GM19035 (cell line): ENCODE measurements around the gene MBP.

ENCODE experiments used
- ATAC-seq: cut with Tn5 transposase; IDR thresholded peaks from one replicate; pipeline ENCODE4 v1.9.1; 2021; ENCODE audit not compliant: unreplicated experiment

Gene MBP

DNA sequence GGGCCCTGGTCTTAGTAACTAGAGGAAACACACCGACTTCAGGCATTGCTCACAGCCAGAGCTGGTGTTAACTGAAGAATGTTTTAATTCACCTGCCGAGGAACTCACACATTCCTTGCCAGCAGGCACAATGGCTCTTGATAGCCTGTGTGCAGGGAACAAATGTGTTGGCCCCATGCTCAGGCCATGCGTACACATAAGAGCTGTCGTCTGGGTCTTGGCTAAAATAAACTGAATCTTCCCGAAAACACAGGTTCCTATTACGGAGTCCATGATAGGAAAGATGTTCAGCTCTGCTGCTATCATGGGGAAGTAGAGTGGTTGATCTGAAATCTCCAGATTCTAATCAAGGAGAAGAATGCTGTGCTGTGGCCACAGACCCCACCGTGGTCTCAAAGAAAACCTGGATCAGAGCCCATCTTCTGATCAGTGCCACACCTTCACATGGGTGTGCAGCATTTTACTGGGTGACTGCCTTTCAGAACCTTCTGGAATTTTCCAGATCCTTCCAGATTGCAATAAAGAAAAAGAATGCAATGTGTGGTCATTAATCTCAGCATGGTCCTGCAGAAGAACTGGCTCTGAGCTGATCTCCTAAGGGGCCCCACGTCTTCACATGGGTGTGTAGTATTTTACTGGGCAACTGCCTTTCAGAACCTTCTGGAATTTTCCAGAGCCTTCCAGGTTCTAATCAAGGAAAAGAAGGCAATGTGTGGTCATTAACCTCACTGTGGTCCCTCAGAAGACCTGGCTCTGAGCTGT, 17.2 kb downstream of the MBP start:
- peak; percentile 11 for ATAC-seq

DNA sequence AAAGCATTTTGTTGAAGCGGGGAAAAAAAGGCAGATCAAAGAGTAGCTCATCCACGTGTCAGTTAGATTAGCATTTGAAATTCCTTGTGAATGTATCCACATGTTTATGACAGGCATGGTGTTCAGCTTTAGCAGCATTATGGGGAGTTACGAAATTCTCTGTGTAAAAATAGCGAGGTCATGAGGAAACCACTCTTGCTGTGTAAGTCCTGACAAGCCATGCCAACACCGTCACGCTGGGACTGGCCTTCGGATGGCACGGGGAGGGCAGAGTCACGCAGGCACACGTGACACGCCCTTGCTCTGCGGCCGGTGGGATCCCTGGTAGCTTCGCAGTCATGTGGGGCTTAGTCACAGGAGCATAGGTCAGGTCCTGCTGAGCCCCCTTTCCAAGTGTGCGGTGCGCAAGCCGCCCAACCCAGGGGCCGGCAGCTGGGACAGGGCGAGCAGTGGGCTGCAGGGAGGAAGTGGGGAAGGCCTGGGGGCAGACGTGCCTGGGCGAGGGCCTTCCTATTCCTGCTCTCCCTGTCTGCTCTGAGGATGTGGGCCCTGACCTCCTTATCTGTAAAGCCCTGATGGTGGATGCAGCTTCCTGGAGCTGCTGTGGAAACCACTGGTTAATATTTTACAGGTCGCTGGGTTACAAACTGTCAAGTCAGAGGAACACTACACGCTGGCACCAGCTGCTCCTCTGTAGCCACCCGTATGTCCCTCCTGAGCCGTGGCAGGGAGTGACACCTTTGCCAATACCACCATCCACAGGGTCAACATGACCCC, 18.0 kb downstream of the MBP start:
- peak; percentile 56 for ATAC-seq

DNA sequence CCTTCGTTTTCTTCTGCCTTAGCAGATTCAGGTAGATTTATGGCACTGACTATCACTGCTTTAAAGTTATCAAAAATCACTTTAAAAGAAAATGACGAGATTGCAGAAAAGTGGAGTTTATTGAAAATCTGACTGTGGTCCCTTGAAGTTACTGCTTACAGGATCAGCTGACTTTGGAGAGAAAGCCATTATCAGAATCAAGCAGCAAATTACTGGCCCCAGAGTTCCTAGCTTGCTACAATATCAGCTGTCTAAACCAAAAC, 18.5 kb downstream of the MBP start:
- ATAC-seq = no peak

DNA sequence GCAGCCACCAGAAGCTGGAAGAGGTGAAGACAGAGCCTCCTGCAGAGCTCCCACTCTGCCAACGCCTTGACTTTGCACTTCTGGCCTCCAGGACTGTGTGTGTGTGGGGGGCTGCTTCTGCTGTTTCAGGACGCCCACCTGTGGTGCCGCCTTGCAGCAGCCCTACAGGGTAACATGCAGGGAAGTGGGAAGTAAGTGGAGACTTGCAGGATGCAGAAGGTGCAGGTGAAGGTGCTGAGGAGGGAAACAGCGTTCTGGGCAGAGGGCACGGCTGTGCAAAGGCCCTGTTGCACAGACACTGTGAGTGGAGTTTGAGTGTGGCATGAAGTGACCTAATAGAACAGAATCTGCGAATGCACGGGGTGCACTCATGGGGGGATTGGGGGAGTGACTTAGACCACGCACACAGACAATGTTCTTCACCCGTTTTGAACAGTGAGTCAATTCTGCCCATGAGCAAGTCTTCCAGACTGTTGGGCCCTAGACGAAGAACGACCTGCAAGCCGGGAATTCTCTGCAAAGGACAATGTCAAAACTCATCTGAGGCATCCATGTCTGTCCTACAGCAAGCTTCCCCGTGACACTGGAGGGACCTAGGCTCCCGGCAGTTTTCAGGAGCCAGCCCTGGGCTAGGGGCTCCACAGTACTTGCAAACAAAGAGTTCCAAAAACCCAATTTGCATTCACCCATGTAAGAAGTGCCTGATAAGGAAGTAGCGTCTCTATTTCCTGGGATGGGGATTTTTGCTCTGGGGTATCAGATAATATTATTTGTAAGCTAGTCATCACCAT, 19.0 kb downstream of the MBP start:
- ATAC-seq = no peak

DNA sequence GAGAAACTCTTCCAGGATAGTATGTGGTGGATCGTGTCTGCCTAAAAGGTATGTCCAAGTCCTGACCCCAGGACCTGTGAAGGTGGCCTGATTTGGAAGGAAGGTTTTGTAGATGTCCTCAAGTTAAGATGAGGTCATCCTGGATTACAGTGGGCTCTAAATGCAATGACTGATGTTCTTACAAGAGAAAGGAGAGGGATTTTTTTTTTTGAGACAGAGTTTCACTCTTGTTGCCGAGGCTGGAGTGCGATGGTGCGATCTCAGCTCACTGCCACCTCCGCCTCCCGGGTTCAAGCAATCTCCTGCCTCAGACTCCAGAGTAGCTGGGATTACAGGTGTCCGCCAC, 19.9 kb downstream of the MBP start:
- ATAC-seq = no peak

DNA sequence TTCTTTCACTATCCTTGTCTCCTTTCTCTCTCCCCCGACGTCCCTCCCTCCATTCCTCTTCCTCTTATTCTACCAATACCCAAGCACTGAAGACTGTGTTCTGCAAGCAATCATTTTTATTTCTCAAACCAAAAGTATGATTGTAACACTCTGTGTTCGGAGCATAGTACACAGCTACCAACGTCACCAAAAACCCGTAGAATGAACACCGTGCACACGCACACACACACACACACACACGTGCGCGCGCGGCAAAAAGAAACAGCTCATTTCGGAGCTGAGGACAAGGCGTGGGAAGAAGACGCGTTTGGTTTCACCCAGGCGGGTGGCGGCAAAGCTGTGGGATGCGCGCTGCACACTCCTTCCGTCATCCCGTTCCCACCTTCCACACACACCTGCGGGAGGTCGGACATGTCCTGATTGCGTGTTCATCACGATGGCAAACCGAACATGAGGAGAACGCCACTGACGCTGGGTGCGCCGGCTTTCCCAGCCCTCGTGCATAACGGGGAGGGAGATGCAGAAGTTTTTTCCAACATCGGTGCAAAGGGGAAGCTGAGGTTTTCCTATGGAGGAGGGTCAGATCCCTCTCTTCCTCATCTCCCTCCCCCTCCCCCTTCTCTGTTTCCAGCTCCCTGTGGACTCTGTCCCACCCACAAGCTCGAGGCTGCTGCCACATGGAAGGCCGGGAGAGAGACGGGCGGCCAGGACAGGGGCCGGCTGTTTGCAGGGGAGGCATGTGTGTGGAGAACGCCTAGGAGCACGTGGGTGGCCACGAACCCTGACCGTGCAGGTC, 20.4 kb downstream of the MBP start:
- no peak for ATAC-seq

DNA sequence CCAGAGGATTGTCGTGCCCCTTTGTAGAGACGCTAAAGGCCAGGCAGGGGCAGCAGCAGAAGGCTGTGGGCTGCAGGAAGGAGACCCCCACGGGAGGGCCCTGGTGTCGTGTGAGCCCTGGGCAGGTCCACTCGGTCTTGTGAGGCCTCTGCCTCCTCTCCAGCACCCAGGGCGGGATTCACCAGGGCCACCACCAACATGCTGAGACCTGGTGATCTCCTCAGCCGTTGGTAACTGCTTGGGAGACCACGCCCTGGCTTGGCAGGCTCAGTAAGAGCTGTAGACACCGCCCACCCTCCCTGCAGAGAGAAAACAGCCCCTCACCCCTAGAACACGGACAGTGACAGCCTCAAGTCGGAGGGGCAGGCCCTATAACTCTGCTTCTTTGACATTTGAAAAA, 21.1 kb downstream of the MBP start:
- ATAC-seq = no peak

DNA sequence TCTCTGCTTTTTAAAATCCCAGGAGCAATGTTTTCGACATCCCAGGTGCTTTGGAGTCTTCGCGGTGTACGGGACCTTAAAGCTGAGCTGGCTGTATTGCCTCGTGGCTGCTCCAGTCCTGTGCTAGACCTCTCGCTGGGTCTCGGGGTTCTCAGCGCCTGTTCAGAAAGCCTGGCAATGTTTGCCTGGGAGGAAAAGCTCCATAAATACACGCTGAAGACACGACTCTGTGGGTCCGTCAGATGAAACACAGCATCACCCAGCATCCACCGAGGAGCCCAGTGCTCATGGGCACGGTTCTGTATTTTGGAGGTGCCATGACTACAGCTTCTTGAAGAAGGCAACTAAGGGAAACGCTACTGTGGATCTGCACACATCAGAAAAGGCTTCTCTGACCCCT, 21.6 kb downstream of the MBP start:
- no peak for ATAC-seq

DNA sequence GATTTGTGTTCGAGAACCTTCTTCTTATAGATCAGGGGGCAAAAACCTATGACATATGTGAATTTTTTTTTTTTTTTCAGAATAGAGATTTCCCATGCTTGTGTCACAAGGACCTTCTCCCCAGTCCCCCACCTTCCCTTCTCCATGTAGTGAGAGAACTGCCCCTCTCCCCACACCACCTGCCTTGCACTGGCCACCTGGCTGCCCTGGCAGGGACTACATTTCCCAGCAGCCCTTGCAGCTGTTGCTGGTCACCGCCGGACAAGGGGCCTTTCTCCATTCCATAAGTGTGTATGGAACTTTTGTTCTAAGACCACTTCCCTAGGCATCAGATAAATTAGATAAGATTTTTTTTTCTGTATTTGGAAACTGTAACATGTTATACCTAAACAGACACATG, 22.2 kb downstream of the MBP start:
- ATAC-seq = no peak

DNA sequence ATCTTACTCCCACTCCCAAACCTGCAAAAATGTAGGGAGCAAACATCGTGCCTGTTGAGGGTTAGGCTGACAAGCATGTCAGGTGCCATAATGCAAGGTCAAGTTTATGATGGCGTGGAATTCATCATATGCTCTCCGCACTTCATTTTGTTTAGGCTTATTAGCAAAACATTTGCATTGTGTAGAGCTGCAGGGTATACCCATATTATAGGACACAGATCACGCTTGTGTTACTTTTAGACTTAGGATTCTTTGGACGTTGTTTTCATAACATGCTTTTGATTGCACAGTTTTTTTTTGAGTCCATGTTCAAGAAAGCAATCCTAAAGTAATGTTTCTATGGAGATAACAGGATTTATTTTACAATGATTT, 22.9 kb downstream of the MBP start:
- ATAC-seq = no peak

DNA sequence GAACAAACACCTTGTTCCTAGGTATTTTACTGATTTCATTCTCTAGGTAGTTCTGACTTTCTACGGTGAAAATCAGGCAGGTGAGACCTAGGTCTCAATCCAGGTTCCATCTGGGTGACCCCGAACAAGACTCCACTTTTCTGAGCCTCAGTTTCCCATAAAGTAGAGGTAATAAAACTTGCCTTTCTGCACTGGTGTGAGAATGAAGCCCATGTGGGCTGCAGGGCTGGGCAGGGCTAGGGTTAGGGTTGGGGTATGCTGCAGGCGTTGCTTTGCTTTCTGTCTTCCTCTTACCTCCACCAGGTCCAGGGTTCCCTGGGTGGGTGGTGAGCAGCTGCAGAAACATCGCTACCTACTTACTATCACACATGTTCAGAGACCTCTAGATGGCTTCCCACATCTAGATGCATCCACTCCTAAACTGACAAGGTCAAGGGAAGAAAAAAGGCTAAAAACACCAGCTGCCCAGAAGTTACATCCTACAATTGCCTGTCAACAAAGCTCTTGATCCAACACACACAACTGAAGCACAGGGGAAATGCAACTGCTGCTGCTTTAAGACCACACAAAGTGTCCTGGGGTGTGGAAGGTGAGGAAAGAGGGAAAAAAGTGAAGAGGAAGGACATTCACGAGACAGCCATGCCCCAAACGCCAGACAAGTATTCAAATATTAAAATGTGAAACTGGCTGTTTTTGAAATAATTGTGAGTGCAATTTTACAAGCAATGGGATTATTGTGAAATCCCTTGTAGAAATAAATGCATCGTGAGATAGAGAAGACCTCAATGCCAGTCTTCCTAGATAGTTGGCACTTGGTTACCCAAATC, 23.5 kb downstream of the MBP start:
- ATAC-seq = no peak

DNA sequence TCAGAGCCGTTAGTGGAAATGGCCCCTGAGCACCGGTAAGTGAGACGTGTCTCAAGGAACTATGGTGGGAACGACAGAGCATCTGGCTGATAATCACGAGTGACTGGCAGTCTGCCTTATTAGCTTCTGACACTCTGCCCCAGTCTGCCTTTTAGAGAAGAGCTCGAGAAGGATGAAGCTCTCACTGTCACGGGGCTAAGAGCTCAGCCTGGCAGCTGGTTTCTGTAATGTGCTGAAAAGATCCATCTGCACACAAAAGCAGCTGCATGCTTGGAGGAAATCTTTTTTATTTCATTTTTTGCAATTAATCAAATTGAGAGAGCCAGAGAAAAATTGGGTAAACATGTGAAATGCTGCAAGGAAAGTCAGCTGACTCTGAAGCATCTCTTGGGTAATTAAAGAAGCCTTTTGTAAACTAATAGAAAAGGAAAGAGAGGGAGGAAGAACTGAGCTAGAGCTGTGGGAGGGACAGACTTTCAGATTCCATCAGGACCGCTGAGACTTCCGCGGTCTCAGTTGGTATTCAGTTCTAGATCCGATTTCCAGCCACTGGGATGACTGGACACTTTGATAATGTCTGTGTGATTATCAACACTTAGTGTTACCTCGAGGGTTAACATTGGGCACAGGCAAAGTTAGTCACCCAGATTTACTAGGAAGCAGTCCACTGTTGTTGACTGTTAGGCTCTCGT, 24.4 kb downstream of the MBP start:
- ATAC-seq = peak; percentile 53

DNA sequence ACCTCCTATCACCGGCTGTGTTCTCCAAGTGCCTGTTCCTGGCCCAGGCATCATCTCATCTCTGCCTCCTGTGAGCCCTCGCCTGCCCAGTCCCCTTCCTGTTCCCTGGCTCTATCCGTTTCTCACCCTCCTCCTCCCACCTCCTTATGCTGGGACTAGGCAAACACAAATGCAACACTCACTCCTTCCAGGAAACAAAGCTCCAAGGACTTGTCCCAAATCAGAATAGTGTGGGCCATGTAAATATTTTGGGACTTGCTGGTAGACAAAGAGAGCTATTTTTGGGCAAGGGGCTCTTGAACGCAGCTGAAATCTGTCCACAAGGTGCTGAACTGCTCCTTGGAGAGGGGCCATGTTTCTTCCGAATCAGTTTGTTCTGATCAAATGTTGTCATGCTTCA, 25.3 kb downstream of the MBP start:
- no peak for ATAC-seq

DNA sequence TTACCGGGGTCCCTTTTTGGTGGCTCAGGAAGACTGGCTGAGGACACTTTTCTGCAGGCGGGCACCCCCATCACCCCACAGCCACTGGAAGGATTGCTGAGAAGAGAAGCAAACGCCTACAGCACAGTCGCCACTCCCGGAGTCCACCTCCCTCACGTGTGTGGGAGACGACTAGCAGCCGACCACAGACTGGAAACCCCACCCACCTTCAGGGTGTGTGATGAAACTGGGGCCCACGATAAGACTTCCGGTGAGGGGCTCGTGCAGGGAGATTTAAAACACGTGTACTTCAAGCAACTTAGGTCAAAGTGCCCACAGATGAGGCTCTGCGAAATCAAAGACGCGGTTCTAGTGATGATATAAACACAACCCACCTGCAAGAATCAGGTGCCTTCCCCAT, 26.3 kb downstream of the MBP start:
- no peak for ATAC-seq

DNA sequence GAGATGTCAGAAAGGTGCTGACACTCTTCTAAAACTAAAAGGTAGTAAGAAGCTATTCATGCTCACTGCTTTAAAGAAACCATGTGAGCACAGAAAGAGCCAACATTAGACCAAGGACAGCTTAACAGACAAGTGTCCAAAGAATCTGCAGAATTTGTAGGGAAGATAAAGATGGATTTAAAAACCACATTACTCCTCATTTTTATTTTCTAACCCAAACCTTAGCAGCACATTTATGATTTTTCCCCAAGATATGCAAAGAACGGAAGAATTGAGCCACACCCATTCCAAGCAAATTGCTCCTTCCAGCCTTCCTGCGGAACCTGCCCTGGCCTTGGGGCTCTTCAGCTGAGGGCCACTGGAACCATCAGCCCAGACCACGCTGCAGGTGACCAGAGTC, 26.9 kb downstream of the MBP start:
- no peak for ATAC-seq

DNA sequence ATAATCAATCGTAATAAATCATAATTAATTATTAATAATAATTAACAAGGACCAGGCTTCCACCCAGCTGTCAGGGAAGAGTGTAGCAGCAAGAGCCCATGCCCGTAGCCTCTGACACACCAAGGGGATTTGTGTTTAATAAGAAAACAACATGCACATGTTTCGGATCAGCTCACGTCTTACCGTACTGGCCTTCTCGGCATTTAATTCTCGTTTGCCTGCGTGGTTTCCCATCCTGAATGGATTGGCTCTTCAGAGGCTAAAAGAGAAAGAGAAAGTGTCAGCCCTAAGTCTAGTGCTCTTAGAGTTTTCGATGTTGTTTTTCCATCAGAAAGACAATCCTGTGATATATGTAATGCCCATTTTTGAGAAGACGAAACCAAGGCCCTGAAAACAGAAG, 27.6 kb downstream of the MBP start:
- ATAC-seq = no peak

DNA sequence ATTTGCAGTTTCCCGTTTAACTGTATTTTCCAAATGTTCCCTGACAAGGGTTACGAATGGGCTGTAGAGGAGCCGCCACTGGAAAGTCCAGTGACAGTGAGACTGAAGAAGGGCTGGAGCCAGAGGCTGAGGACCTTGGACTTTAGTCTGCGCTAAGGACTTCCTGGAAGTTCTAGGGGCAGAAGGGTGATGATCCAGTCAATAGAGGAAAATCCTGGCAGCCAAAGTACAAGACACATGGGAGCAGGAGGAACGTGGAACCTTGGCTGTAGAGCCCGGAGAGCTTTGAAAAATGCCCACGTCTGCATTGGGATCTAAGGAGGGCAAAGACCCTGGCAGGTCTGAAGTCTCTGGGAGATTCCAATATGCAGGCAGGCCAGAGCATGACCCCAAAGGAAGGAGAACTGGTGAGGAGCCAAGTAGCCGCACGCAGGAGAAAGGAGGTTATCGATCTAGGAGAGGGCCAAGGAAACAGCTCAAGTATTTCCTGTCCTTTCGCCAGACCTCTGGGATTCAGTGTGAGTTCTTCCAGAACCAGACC, 28.5 kb downstream of the MBP start:
- ATAC-seq = no peak

DNA sequence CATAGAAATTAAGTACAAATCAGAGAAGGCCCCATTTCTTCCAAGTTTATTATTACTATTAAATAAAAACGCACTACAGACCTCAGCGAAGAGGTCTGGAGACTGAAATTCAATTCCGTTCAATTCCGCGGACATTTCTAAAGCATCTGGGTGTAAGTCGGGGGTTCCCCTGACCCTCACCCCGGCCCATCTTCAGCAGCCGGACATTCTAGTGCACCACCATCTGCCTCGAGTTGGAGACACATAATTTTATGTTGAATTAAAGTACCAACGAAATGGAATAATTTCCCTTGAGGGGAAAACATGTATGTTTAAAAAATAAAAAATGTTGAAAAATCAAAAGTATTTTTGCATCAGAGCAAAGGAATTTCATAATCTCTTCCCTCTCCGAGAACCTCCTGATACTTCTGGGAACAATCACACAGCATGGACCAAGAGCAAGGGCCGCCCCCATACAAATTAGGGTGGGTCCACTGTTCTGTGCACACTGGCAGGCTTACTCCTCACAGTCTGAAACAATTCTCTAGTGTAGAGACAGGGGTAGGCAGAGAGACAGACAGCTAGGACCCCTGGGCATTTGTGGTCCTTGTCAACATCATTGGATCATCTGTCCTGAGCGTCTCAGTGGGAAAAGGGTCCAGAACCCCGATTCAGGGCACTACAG, 29.3 kb downstream of the MBP start:
- ATAC-seq = no peak
